ENCODE results near the gene GNAS-AS1.

Gene GNAS-AS1

GRCh38 chr20:58886546-58886945 lies 35.8 kb upstream of the GNAS-AS1 start:
- DNase-seq (ENCODE audit: low read depth in 2 of 3, low spot score in 1 of 3): no peak

GRCh38 chr20:58884966-58885365 lies 34.3 kb upstream of the GNAS-AS1 start:
- DNase-seq (ENCODE audit: low read depth in 2 of 3, low spot score in 1 of 3): no peak

- DNase-seq (ENCODE audit: low read depth in 2 of 3, low spot score in 1 of 3): no peak
These were observed 32.6 kb upstream of the GNAS-AS1 start for GRCh38 chr20:58883241-58883691.

DNA sequence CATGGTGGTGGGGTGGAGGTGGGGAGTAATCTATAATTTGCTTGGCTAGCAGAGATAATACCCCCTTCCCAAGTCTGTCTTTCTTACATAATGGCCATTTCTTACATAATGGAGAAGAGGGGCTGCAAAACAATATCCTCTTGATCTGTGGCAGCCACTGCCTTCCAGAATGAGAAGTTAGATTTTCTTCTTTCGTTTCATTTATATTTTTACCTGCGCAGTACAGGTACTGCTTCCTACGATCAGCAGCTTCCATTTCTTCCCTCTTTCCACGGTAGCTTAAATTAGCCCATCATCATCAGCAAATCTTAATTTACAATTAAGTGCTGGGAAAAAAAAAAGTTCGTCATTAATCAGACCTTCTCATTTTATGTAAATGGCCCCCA lies 32.0 kb upstream of the GNAS-AS1 start:
- DNase-seq (ENCODE audit: low read depth in 2 of 3, low spot score in 1 of 3): no peak

DNA sequence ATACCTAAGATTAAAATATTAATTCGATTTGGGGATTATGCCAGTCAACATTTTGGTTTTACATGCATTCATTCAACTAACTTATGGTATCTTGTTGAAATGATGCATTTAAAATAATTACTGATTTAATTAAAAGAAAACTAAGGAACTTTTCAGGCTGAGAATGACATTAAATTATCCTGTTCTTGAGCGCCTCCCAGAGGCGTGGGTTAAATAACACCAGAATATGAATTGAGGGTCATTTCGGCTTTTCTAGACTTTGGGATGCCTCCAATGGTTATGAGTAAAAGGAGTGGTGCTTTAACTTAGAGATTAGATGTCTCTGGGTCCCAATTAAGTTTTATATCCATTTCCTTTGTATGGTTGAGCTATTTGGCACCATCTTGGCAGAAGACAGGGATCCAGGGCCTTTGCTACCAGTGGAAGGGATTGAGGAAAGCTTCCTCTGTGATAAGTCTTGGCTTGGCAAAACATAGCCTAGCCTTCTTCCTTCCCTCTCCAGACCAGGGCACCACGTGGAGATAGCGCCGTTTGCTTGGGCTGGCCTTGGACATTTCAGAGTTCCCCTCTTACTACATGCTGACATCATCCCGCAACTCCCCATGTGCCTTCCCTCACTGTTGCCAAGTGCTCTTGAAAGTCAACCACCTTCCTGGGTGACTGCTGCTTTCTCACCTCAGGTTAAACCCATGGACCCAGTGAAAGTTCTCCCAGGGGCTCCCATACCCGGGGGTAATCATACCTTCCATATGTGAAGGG lies 30.5 kb upstream of the GNAS-AS1 start:
- DNase-seq (ENCODE audit: low read depth in 2 of 3, low spot score in 1 of 3): no peak

DNA sequence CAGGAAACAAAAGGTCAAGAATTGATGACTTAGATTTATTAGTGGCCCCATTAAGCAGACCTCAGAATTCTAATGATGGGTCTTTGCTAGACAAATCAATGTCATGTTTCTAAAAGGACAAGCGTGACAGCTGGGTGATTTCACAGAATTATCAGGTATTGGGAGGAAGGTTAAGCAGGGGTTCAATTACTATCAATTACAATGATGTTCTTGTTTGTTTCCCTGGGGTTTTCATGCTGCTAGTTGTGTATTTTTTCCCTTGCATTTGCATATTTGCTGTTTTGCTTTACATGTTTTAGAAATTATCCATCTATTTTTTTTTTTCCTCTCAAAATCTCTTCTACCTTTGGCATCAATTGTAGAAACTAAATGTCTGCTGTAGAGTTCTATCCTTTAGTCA lies 29.7 kb upstream of the GNAS-AS1 start:
- no peak for DNase-seq (ENCODE audit: low read depth in 2 of 3, low spot score in 1 of 3)

DNA sequence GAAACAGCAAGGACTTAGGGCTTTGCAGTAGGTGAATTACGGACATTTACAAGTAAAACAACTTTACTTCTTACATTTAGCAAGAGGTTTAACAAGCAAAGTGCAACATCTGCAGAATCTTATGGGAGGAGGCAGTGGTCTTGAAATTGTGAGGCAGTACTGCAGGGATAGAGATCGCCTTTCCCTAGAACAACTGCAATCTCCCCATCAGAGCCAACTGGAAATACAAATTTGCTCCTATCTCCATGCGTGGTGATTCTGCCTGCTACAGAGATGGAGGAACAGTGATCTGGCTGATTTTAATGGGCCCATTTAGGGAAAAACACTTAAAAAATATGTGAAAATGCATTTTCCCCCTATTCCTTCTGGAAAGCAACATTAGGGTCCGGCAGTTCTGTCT lies 27.7 kb upstream of the GNAS-AS1 start:
- no peak for DNase-seq (ENCODE audit: low read depth in 2 of 3, low spot score in 1 of 3)

GRCh38 chr20:58877976-58878360 lies 27.3 kb upstream of the GNAS-AS1 start:
- DNase-seq (ENCODE audit: low read depth in 2 of 3, low spot score in 1 of 3): no peak

- DNase-seq (ENCODE audit: low read depth in 2 of 3, low spot score in 1 of 3): no peak
These were observed 26.6 kb upstream of the GNAS-AS1 start for GRCh38 chr20:58877050-58877975.

DNA sequence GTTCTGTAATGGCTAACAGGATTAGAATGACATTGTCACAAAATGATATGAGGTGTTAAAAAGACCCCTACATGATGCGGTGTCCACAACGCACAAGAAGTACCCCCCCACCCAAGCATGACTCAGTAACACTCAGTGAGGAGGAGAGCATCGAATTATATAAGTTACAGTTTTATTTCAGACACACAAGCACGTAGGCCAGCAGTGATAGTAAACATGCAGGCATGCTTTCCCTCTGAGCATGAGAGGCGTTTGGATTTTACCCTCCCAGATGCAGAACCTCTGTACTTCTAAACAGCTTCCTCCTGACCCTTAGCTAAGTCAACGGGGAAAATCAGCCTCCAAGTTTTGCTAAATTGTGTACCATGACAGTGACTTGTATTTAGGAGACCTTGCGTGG lies 25.7 kb upstream of the GNAS-AS1 start:
- DNase-seq (ENCODE audit: low read depth in 2 of 3, low spot score in 1 of 3): no peak

GRCh38 chr20:58875541-58876134 lies 24.9 kb upstream of the GNAS-AS1 start:
- no peak for DNase-seq (ENCODE audit: low read depth in 2 of 3, low spot score in 1 of 3)

DNA sequence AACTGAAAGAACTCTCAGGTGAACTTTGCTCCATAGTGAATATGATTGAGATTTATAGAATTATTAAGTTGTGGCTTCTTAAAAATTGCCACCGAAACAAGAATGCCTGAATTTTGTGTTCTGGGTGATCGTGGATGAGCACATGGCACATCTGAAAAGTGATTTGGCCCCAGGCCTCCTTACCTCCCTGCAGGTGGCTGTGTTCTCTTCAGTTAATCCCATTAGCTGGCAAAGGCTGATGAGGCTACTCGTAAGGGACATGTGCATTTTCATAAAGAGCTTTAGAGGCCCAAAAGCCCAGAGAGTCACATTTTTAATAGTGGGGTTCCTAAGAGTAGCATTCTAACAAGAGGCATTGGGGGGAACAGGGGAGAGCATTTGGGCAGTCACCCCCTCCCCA lies 24.4 kb upstream of the GNAS-AS1 start:
- no peak for DNase-seq (ENCODE audit: low read depth in 2 of 3, low spot score in 1 of 3)

DNA sequence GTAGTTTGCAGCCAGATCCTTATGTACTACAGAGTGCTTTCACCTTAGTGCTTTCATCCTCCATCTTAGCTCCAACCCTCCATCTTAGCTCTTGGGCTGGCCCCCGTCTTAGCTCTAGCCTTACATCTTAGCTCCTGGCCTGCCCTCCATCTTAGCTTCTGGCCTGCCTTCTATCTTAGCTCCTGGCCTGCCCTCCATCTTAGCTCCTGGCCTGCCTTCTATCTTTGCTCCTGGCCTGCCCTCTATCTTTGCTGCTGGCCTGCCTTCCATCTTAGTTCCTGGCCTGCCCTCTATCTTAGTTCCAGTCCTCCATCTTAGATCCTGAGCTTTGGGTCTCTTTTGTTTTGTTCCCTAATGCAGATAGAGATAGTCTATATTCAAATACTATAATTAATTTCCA lies 23.8 kb upstream of the GNAS-AS1 start:
- no peak for DNase-seq (ENCODE audit: low read depth in 2 of 3, low spot score in 1 of 3)

- no peak for DNase-seq (ENCODE audit: low read depth in 2 of 3, low spot score in 1 of 3)
These were observed 20.9 kb upstream of the GNAS-AS1 start for GRCh38 chr20:58871533-58872102.

DNA sequence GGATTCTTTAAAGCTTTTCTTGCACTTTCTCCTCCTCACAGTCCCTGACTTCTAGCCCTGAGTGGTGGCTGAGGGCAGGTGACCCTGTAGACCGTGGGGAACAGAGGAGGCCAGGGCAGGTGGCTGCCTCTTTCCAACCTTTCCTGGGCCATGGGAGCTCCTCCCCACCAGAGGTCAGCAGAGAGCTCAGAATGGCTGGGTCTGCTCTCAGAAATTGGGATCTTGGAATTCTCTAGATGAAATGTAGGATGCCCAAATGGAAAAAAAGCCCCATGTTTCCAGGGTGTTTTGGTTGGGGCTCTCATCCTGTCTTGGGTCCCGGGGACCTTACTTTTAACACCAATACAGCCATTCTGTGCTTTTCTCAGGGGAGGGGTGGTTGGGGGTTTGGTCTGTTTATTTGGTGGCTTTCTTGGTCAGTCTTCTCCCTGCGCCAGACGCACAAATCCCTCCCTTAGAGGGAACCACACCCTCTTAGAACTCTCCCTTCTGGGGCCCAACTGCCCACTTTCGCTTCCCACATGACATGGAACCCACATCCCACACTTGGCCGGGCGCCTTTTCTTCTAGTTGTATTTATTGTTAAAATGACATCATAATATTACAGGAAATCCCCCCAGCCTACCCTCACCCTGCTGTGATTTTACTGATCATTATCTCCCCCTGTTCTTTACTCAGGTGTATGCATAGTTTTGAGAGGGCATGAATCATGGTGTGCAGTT lies 19.8 kb upstream of the GNAS-AS1 start:
- peak in 2 of 3 donors; percentile 38 to 51 for DNase-seq (ENCODE audit: low read depth in 2 of 3, low spot score in 1 of 3)

- no peak for DNase-seq (ENCODE audit: low read depth in 2 of 3, low spot score in 1 of 3)
These were observed 19.0 kb upstream of the GNAS-AS1 start for GRCh38 chr20:58869662-58870227.

DNA sequence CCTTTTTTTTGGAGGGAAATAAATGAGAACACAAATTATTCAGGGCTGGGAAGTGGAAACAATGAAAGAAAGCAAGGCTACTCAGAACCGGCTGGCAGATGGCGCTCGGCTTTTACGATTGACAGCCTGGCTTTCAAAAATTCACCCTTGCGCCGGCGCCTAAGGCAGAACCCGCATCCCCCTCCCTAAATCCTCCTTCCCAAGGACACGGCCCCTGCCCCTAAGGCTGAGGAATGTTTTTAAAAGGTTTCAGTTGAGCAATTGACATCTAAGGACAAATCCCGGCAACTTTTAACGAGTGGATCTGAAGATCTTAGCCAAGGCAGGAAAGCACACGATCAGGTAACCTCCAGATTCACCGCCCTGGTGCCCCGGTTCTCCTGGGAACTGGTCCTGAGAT lies 18.1 kb upstream of the GNAS-AS1 start:
- DNase-seq (ENCODE audit: low read depth in 2 of 3, low spot score in 1 of 3): no peak

GRCh38 chr20:58867211-58867610 lies 16.5 kb upstream of the GNAS-AS1 start:
- DNase-seq (ENCODE audit: low read depth in 2 of 3, low spot score in 1 of 3): no peak

DNA sequence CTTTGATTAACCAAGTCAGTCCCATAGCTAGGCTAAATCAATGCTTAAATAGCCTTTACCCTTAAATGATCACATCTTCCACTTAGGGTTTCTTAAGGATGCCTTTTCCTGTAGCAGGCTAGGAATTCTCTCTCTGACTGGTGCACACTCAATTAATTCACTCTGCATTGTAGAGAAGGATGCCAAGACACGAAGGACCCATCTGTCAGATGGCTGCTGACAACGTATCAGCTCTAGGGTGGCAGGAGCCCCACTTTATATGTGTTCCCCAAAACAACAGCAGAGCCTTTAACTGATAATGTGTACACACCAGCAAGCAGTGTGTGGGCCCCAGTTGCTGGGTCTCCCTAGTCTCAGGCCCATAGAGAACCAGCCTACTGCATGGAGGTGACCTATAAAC lies 15.1 kb upstream of the GNAS-AS1 start:
- no peak for DNase-seq (ENCODE audit: low read depth in 2 of 3, low spot score in 1 of 3)

GRCh38 chr20:58864346-58864745 lies 13.6 kb upstream of the GNAS-AS1 start:
- DNase-seq (ENCODE audit: low read depth in 2 of 3, low spot score in 1 of 3): no peak
